Left lung (tissue), 10 donors: ENCODE results near the gene FADS2. TPM values are rescaled to one million over a fixed set of nuclear protein-coding genes. Genes with fewer than 3 reads are reported as not detected.

Experiments used
- ATAC-seq: fragments of 200-7000 bp; cut with Tn5 transposase; one replicate; pipeline ENCODE4 v1.9.1; 2020; ENCODE audit warnings: moderate library complexity
- DNase-seq, 4 donors: peaks; one replicate each; pipeline ENCODE4 v3.0.0-alpha.2; 2013 to 2020
- H3K27ac ChIP-seq, 2 donors: fragments of 200-600 bp; sonication (generic) in 1 of 2; one replicate each; pipeline versions ENCODE4 v1.5.0 to v1.8.0; 2020 to 2021
- H3K27me3 ChIP-seq, 2 donors: fragments of 200-600 bp; sonication (generic) in 1 of 2; one replicate each; pipeline versions ENCODE4 v1.5.0 to v1.8.0; 2020 to 2021
- H3K36me3 ChIP-seq, 2 donors: fragments of 200-600 bp; sonication (generic) in 1 of 2; one replicate each; pipeline versions ENCODE4 v1.5.0 to v1.8.0; 2020 to 2021
- H3K4me1 ChIP-seq, 2 donors: fragments of 200-600 bp; one replicate each; pipeline ENCODE4 v1.8.0; 2021
- H3K4me3 ChIP-seq, 2 donors: fragments of 200-600 bp; sonication (generic) in 1 of 2; one replicate each; pipeline versions ENCODE4 v1.5.0 to v1.8.0; 2020 to 2021; ENCODE audit warnings: mild to moderate bottlenecking in 1 of 2
- H3K9me3 ChIP-seq, 2 donors: fragments of 200-600 bp; sonication (generic) in 1 of 2; one replicate each; pipeline versions ENCODE4 v1.5.0 to v1.8.0; 2020 to 2021
- CTCF ChIP-seq, 2 donors: fragments of 200-600 bp; sonication (generic) in 1 of 2; IDR thresholded peaks; one replicate each; pipeline versions ENCODE4 v1.5.0 to v1.8.0; 2021; ENCODE audit warnings: antibody characterized with exemption in 2 of 2
- intact Hi-C, 2 donors: fragments of 100-400 bp; cut with DNase I; formaldehyde crosslinking; loops; one replicate each; pipeline versions ENCODE4 v1.11.2 to v1.14.2; 2022
- polyA plus RNA-seq, 6 donors: library from polyadenylated mRNA; unstranded; fragments of 120-200 nt; gene quantifications; one replicate each; pipeline ENCODE4 v1.2.1, GENCODE V29; 2013; ENCODE audit not compliant: insufficient read length in 6 of 6
- total RNA-seq, 2 donors: library from RNA; stranded (reverse); fragmentation: NEBNext Ultra II Directional; extraction: Animal tissue kit (Norgen Biotek cat#: 25700); gene quantifications; one replicate each; pipeline ENCODE4 v1.2.1, GENCODE V29; 2021
- donor health status: DM: no; HTN: yes; CAD: no.
- donor health status: DM: no; HTN: no; CAD: no.

FADS2 gene
- total and polyA plus RNA-seq, 8 donors, result 45.4 to 295 (median 94.9) TPM

- TF ChIP-seq CTCF (IDR thresholded peaks at IDR 0.05), result no peak
- Histone ChIP-seq H3K27me3 (peaks cover 0 to 29% of the 10 kb centered on the region in 2 donors), H3K9me3 (no peaks in the 10 kb centered on the region), H3K4me3 (peak overlapping the region in 1 of 2 donors; percentile 76), H3K27ac (no peak overlapping the region), H3K36me3 (no peaks in the 10 kb centered on the region), H3K4me1 (peaks cover 20 to 77% of the 10 kb centered on the region in 2 donors)
- intact Hi-C loops, result no loop called here
- ATAC-seq (no peak), DNase-seq (peak in 1 of 4 donors; percentile 17)
Observed at GRCh38 chr11:61830237-61831105, 2.4 kb downstream of the FADS2 start.

GRCh38 chr11:61832207-61832606 lies 4.1 kb downstream of the FADS2 start:
- DNase-seq (no peak), ATAC-seq (no peak)
- H3K4me3 ChIP-seq, result no peak overlapping the region
- no peaks in the 10 kb centered on the region for H3K9me3 ChIP-seq
- H3K36me3 ChIP-seq, result no peaks in the 10 kb centered on the region
- H3K4me1 ChIP-seq, result peaks cover 20 to 76% of the 10 kb centered on the region in 2 donors
- no peak overlapping the region for H3K27ac ChIP-seq
- TF ChIP-seq CTCF (IDR thresholded peaks at IDR 0.05), result no peak
- H3K27me3 ChIP-seq, result peaks cover 0 to 26% of the 10 kb centered on the region in 2 donors
- intact Hi-C loops, result no loop called here

GRCh38 chr11:61832754-61833153 lies 4.7 kb downstream of the FADS2 start:
- ATAC-seq, result no peak
- Histone ChIP-seq H3K27ac (no peak overlapping the region), H3K27me3 (peaks cover 0 to 20% of the 10 kb centered on the region in 2 donors), H3K36me3 (no peaks in the 10 kb centered on the region), H3K4me1 (peaks cover 20 to 72% of the 10 kb centered on the region in 2 donors), H3K4me3 (no peak overlapping the region), H3K9me3 (no peaks in the 10 kb centered on the region)
- intact Hi-C loops, result no loop called here
- no peak for DNase-seq
- no peak for TF ChIP-seq CTCF (IDR thresholded peaks at IDR 0.05)

GRCh38 chr11:61833471-61833870 lies 5.4 kb downstream of the FADS2 start:
- no peak for DNase-seq
- H3K36me3 ChIP-seq, result peaks cover 0 to 2% of the 10 kb centered on the region in 2 donors
- H3K4me1 ChIP-seq, result peaks cover 20 to 65% of the 10 kb centered on the region in 2 donors
- H3K27me3 ChIP-seq, result peaks cover 0 to 13% of the 10 kb centered on the region in 2 donors
- intact Hi-C loops, result no loop called here
- ATAC-seq, result no peak
- H3K4me3 ChIP-seq, result no peak overlapping the region
- H3K9me3 ChIP-seq, result no peaks in the 10 kb centered on the region
- no peak for TF ChIP-seq CTCF (IDR thresholded peaks at IDR 0.05)
- no peak overlapping the region for H3K27ac ChIP-seq

GRCh38 chr11:61833926-61834277 lies 5.8 kb downstream of the FADS2 start:
- peaks cover 20 to 61% of the 10 kb centered on the region in 2 donors for H3K4me1 ChIP-seq
- DNase-seq (no peak), ATAC-seq (no peak)
- peak overlapping the region; percentile 53 to 77 for H3K27ac ChIP-seq
- no peak overlapping the region for H3K4me3 ChIP-seq
- H3K36me3 ChIP-seq, result peaks cover 0 to 7% of the 10 kb centered on the region in 2 donors
- H3K27me3 ChIP-seq, result peaks cover 0 to 9% of the 10 kb centered on the region in 2 donors
- no peaks in the 10 kb centered on the region for H3K9me3 ChIP-seq
- no peak for TF ChIP-seq CTCF (IDR thresholded peaks at IDR 0.05)
- intact Hi-C loops, result no loop called here
